NCI-H2081 (cell line): ENCODE results near the gene LAMA3.
A peak's percentile ranks its signal among the peaks of the same experiment; 100 is the strongest.

Experiments used
- DNase-seq, 2 experiments: peaks; one replicate each; lab custom pipeline; 2025; lab: John Stamatoyannopoulos, UW

The LAMA3 gene

DNA sequence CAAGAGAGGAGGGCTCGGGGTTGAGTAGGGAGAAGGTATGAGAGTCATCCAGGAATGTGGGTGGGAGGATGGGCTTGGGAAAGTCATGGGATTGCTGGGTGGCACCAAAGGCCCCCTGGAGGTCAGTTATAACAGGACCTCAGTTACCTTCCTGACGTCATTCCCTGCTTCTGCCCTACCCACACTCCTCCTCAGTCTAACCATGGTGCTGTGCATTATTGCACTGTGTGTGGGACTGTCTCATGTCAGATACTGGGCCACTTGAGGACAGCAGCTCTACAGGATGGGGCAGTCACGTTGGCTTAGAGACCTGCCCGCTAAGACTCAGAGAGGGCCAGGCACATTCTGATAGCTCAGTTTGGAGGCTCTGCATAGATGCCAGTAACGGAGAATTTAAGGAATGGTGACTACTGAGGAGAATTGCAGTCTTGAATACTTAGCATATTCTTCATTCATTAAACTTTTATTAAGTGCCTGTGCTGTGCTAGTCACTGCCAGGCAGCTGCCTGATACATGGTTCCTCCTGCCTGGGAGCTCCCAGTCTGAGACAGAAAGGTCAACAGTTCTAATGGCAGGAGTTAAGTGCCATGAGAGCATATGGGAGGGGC, 90.5 kb downstream of the LAMA3 start:
- DNase-seq: no peak

DNA sequence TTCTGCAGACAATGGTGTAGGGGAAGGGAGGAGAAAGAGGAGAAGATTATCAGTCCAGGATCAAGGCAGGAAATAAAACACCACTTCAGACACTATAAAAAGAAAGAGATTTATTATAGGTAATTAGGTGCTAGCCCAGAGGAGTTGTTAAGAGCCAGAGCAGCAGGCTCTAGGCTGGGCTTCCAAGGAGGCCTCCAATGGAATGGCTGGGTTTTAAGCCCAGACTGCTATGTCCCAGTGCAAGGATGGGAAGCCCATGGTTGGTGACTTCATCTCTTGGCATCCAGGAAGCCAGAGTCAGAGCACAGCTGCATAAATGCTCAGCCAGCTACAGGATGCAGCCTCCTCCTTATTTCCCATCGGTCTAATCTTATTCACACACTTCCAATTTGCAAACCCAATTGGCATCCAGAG, 95.6 kb downstream of the LAMA3 start:
- no peak for DNase-seq

- DNase-seq: no peak
Observed at GRCh38 chr18:23793051-23793450, 103.8 kb downstream of the LAMA3 start.

GRCh38 chr18:23793985-23794867, 105.0 kb downstream of the LAMA3 start:
- no peak for DNase-seq

DNA sequence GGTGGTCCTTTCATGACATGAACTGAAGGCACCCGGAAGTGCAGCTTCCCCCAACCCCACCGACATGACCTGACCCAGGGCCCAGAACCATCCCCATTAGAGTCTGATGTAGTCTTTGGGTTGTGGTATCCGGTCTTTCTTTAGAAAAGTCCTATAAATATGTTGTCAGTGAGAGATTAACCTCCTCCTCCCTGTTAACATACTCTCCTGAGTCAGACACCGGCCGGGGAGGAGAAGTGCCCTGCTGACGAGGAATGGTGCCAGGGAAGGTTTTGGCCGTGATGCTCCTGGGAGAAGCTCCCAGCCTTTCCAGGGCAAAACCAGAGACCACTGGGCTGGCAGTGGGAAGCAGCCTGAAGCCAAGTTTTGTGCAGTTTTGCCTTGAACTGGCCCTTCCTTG, 109.0 kb downstream of the LAMA3 start:
- DNase-seq: no peak

DNA sequence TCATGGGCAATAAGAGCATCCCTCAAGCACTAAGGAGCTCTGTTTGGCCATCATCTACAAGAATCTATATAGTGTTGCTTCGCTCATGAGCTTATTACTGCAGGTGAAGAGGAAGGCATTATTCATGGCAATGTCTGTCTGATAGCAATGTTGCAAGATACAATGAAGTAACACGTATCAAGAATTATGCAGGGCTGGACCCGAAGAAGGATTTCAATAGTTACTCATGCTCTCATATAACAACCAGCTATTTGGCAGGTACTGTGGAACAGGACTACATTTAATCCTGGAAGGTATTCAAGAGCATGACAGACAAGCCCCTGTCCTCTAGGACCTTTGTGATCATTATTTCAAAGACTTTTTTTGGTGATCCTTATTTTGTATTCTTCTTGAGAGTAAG, 109.6 kb downstream of the LAMA3 start:
- DNase-seq: no peak

GRCh38 chr18:23799540-23799939, 110.3 kb downstream of the LAMA3 start:
- DNase-seq: no peak

DNA sequence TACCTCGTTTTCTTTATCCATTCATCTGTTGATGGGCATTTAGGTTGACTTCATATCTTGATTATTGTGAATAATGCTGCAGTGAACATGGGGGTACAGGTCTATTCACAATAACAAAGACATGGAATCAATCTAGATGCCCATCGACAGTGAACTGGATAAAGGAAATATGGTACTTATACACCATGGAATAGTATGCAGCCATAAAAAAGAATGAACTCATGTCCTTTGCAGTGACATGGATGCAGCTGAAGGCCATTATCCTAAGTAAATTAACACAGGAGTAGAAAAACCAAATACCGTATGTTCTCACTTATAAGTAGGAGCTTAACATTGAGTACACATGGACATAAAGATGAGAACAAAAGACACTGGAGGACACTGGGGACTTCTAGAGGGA, 111.6 kb downstream of the LAMA3 start:
- no peak for DNase-seq

GRCh38 chr18:23802817-23803216, 113.6 kb downstream of the LAMA3 start:
- DNase-seq: no peak

DNA sequence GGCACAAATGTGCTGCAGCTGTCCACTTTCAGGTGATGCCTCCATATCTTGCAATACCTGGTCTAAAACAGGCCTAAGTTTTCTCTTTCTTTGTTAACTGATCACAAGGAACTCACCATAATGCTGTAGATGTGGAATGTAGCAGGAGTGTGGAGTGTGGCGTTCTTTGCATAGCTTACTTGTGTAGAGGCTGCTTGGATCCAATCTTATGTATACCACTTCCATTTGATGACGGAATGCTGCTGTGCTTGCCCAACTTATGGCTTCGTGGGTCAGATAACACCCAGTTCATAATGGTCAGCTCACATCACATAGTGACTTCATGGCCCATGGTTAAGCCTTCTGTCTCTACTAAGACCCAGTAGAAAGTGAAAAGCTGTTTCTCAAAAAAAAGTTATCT, 114.5 kb downstream of the LAMA3 start:
- DNase-seq: no peak

DNA sequence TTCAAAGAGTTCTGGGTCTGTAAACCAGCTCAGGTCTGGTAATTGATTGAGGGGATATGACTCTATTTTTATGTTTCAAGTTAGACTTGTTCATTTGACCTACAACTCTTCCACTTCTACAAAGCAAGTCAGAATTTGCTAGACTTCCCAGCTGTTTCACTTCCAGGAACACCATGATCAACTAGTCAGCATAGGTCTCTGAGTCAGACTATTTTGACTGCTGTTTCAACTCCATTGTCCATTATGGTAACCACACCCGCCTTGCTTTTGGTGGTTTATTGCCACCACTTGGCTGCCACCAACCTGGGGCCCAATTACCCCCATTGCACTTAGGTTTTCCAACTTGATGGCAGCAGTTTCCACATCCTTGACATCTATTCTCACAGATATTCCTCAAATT, 116.6 kb downstream of the LAMA3 start:
- DNase-seq: no peak

- no peak for DNase-seq
Observed at GRCh38 chr18:23809415-23809814, 120.2 kb downstream of the LAMA3 start.

GRCh38 chr18:23810396-23810795, 121.1 kb downstream of the LAMA3 start:
- DNase-seq: no peak

DNA sequence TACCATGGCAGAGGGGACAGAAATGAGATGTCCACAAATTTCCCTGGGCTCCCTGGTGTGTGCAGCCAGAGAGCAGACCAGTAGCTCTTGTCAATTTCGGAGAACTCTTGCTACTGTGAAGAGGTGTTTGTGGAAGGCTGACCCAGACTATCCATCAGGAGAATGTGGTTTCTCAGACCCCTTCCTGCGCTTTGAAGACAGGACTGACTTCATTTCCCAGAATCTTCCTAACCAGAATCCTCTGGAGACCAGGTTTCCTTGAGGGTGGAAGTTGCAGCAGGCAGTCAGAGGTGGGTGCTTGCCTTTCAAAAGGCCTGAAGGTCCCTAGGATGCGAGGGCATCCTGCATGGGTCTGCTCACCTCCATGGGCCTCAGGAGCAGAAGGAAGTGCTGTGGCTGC, 121.9 kb downstream of the LAMA3 start:
- no peak for DNase-seq

DNA sequence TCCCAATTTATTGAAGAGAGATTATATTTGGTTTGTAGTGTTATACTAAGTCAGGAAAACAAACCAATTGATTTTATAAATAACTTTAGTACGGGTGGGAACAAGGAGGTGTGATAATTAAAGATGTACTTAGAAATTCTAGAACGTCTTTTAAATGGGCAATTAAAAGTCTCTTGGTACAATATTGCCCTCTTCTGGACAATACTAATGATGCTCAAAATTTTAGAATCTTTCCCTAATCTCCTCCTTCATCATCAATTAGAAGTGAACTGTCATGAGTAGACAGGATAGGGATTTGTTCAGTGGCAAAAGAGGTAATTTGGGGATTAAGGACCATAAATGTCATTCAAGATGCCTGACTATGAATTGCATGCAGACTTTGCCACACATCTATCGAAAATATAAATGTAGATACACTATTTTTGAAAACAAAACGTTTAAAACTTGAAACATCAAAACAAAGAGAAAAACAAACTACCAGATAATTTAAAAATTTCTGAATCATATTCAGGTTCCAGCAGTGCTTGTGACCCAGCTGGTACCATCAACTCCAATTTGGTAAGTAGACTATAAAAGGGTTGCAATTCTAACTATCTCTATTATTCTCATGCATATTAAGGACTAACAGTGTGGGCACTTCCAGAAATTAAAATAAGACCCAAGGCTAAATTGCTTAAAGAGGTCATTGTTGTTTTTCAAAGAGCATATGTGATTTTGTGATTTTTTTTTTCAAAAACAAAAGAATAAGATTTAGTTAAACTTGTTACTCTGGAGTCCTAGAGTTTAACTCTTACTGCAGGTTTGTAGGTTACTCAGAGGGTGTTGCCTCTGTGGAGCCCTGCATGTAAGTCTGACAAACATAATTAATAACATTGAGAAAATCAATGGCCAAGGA, 123.5 kb downstream of the LAMA3 start:
- DNase-seq: peak in 1 of 2 experiments; percentile 20

DNA sequence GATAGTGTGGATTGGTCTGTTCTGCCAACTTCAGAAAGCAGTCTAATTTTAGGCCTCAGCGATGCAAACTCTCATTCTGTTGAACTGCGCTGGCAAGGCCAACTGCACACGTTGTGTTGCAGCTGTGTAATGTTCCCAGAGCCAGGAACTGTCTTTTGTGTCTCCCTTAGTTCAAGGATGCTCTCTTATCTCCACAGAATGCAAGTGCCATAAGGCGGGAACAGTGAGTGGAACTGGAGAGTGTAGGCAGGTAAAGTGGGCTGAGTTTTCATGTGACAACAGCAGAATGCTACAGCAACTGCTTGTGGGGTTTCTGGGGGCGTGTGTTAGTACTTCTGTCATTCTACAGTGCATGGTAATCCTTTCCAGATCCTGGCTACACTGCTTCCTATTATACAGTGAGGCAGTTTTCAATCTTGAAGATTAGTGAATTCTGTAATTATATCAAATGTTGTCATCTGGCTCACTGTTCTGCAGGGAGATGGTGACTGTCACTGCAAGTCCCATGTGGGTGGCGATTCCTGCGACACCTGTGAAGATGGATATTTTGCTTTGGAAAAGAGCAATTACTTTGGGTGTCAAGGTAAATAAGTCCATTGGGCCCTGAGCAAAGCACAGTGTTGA, 125.8 kb downstream of the LAMA3 start:
- no peak for DNase-seq

- DNase-seq: no peak
Observed at GRCh38 chr18:23816021-23816420, 126.8 kb downstream of the LAMA3 start.

DNA sequence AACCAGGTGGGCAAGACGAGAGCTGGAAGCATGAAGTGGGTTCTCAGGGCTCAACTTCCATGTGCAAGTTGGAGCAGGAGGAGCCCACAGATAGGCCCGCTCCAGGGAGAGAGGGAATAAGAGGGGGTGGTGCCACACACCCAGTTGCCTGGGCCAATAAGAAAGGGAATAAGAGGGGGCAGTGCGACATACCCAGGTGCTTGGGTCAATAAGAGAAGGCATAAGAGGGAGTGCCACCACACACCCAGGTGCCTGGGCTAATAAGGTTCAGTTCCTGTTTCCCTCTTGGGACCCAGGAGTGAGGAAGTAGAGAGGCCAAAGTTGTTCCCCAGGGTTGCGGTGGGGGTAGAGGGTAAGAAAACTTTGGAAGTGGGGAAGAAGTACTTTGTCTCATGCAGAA, 127.5 kb downstream of the LAMA3 start:
- no peak for DNase-seq

GRCh38 chr18:23819001-23819400, 129.7 kb downstream of the LAMA3 start:
- DNase-seq: no peak

GRCh38 chr18:23822590-23823385, 133.5 kb downstream of the LAMA3 start:
- DNase-seq: no peak

- DNase-seq: no peak
Observed at GRCh38 chr18:23824240-23824639, 135.0 kb downstream of the LAMA3 start.
